GM21717 (cell line): ENCODE data around the gene ILF3.

Source experiments
- ATAC-seq: cut with Tn5 transposase; IDR thresholded peaks from one replicate; pipeline ENCODE4 v1.9.1; 2021; ENCODE audit warnings: mild to moderate bottlenecking, moderate library complexity; ENCODE audit not compliant: unreplicated experiment

The ILF3 gene

DNA sequence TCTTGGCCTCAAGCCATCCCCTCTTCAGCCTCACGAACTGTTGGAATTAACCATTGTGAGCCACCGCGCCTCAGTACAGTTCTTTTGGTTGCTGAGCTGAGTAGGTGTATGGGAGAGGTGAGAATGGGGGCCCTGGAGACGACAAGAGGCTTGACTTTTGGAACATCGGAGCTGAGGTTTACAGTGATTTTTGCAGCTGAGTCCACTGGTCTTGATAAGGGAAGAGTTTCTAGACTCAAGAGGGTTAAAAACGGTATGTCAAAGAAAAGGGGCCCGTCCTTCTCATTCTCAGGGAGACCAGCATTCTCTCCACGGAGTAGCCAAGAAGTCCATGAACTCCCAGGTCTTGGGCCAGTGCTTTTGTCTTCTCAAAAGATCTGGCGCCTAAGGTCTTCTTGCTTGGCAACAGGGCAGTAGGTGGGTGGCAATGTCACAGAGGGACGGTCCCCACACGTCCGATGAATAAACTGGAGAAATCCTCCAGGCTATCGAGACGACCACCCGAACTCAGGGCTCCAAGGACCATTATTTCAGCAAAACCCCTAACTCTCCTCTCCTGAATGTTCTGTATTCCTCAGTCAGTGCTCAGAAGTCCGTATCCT lies 40.7 kb downstream of the ILF3 start:
- ATAC-seq, result no peak

DNA sequence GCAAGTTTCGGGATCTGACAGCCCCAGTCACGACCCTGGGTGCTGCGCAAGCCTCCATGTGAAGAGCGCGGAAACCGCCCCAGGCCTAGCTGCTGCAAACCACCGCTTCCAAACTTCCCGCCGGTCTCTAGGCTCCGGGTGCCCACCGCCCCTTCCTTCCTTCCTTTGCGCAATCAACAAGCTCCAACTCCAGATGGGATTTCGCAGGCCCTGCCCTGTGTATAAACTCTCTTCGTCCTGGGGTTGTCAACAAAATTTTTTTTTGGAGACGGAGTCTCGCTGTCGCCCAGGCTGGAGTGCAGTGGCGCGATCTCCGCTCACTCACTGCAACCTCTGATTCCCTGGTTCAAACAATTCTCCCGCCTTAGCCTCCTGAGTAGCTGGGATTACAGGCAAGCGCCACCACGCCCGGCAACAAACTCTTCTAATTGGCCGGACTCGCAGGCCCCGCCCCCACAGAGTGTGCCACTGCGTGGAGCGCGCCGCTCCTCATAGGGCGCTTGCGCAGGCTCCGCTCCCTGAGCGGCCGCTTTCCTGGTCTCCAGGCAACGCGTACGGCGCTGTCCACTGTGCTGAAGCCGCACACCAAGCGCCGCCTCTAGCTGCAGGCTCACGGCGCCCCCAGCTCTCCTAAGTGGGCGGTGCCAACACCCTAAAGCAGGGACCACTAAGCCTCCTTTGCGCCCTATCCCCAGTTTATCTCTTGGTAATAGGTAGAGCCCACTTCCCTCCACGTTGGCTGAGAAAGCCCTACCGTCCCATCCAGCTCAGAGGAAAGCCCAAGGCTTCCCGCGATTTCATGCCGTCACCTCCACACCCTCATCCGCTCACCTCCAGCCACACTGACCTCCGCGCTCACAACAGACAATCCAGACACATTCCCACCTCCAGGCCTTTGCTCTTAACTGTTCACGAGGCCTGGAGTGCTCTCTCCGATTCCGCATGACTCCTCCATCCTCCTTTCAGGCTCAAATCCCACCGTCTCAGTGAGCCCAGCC lies 41.6 kb downstream of the ILF3 start:
- ATAC-seq, result peak; percentile 63

DNA sequence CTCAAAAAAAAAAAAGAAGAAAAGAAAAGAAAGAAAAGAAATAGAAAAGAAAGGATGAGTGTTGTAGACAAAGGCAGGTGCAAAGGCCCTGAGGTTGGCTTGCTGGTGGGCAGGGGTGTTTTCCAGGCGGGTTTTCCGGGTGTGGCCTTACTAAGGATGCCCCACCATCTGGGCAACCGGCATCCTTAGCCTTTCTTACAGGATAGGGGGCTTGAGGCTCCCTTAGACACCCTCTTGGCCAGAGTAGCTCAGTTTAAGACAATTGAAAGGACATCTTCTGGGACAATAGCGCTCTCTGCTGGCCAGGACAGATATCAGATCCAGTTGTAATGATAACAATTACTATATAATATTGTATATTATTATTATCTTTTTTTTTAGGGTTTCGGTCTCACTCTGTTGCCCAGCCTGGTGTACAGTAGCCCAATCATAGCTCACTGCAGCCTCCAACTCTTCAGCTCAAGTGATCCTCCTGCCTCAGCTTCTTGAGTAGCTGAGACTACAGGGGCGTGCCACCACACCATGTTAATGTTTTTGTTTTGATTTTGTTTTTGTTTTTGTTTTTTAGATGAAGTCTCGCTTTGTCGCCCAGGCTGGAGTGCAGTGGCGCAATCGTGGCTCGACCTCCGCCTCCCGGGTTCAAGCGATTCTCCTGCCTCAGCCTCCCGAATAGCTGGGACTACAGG lies 45.6 kb downstream of the ILF3 start:
- no peak for ATAC-seq

- ATAC-seq, result no peak
Measured at GRCh38 chr19:10701955-10702525, 47.9 kb downstream of the ILF3 start.

DNA sequence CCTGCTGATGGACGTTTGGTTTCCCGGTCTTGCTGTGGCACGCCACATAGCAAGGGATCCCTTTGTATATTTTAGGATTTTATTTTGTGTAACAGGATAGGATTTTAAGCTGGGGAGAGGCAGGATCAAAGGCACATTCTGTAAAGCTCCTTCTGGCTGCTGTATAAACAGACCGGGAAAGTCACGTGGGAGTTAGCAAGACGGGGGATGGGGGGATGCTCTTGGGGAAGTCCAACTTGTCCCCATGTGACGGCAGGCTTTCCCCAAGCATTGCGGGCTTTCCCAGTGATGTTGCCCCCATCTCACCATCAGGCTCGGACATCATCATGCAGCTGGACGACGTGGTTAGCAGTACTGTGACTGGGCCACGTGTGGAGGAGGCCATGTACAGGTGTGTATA lies 52.8 kb downstream of the ILF3 start:
- ATAC-seq, result no peak

DNA sequence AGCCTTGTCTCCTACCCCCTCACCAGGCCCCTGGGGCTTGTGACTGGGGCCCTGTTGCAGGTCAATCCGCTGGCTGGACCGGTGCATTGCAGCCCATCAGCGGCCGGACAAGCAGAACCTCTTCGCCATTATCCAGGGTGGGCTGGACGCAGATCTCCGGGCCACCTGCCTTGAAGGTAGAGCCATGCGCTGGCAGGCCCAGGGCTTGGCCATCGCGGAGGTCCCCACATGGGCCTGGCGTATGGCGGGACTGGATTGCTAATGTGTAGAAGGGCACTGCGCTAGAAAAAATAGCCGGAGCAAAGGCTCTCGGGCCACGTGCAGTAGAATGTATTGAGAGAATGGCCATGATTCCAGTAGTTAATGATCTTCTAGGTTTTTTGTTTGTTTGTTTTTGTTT lies 53.3 kb downstream of the ILF3 start:
- no peak for ATAC-seq

- no peak for ATAC-seq
Measured at GRCh38 chr19:10708291-10708690, 54.1 kb downstream of the ILF3 start.

DNA sequence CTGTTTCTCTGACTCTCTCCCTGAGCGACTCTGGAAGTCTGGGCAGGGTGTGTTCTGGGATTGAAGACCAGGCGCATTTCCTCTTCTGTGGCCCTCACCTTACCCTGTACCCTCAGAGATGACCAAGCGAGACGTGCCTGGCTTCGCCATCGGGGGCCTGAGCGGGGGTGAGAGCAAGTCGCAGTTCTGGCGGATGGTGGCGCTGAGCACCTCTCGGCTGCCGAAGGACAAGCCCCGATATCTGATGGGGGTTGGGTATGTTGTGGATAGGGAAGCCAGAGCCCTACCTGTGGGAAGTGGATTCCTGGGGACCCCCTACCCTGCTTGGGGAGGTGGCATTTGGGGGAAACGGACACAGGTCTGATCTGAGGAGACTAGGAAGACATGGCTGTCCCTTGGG lies 57.9 kb downstream of the ILF3 start:
- no peak for ATAC-seq

DNA sequence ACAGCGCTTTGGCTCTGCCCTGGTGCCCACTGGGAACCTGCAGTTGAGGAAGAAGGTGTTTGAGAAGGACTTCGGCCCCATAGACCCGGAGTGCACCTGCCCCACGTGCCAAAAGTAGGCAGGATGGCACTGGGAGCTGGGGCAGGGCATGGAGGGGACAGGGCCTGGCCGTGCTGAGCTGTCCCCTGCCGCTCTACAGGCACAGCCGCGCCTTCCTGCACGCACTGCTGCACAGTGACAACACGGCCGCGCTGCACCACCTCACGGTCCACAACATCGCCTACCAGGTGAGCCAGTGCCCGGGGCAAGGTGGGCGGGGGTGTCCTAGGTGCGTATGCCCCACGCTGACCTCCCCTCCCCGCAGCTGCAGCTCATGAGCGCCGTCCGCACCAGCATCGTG lies 58.6 kb downstream of the ILF3 start:
- ATAC-seq, result no peak

- ATAC-seq, result no peak
Measured at GRCh38 chr19:10713317-10713716, 59.2 kb downstream of the ILF3 start.

GRCh38 chr19:10717054-10717355 lies 62.9 kb downstream of the ILF3 start:
- no peak for ATAC-seq

- peak; percentile 71 for ATAC-seq
Measured at GRCh38 chr19:10717356-10718204, 63.4 kb downstream of the ILF3 start, which contains the start of gene DNM2. DNM2 (plus strand) TSS chr19:10718079; CDS start chr19:10718243, 164 bp downstream.

- ATAC-seq, result peak; percentile 16
Measured at GRCh38 chr19:10718205-10719196, 64.4 kb downstream of the ILF3 start.

- no peak for ATAC-seq
Measured at GRCh38 chr19:10719466-10719961, 65.4 kb downstream of the ILF3 start.

- ATAC-seq, result no peak
Measured at GRCh38 chr19:10720607-10721125, 66.5 kb downstream of the ILF3 start.

DNA sequence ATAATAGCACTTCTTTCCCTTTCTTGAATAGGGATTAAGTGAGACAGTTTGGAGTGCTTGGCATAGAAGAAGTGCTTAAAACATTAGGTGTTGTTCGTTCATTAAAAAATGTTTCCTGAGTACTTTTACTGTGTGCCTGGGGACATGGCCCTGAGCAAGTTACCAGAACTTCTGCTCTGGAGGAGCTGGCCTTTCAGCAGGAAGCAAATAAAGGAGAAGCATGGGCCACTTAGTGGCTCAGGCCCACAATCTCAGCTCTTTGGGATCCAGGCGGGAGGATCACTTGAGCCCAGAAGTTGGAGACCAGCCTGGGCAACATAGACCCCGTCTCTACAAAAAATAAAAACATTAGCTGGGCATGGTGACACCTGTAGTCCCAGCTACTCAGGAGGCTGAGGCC lies 69.4 kb downstream of the ILF3 start:
- no peak for ATAC-seq

GRCh38 chr19:10724573-10725071 lies 70.5 kb downstream of the ILF3 start:
- ATAC-seq, result no peak

- ATAC-seq, result no peak
Measured at GRCh38 chr19:10725415-10725814, 71.3 kb downstream of the ILF3 start.

DNA sequence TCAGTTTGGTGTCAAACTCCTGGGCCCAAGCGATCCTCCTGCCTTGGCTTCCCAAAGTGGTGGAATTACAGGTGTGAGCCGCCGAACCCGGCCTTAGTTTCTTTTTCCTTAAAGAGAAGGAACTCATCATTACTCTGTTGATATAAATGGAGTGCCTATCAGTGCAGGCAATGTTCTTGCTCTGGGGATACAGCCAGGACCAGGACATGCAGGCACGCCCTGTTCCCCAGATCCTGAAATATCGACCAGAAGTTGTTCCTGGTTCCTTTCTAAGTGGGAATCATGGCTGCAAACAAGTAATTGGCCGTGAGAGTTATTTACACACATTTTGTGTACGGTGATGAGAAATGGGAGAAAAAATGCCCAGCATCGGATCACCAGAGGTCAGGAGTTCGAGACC lies 72.1 kb downstream of the ILF3 start:
- no peak for ATAC-seq
